Colonic mucosa (tissue), 4 donors: ENCODE measurements around the gene PDIA6. TPM values are rescaled to one million over a fixed set of nuclear protein-coding genes. Genes with fewer than 3 reads are reported as not detected.

Source experiments
- DNase-seq: peaks from one replicate; pipeline ENCODE4 v3.0.0-alpha.2; 2020
- H3K27ac ChIP-seq: fragments of 200-600 bp; one replicate; pipeline ENCODE4 v1.8.0; 2021
- H3K27me3 ChIP-seq: fragments of 200-600 bp; one replicate; pipeline ENCODE4 v1.8.0; 2021
- H3K36me3 ChIP-seq: fragments of 200-600 bp; one replicate; pipeline ENCODE4 v1.8.0; 2021
- H3K4me1 ChIP-seq: fragments of 200-600 bp; one replicate; pipeline ENCODE4 v1.8.0; 2021; ENCODE audit warnings: mild to moderate bottlenecking
- H3K4me3 ChIP-seq: fragments of 200-600 bp; one replicate; pipeline ENCODE4 v1.8.0; 2021
- H3K9ac ChIP-seq, 2 donors: one replicate each; pipeline ENCODE4 v1.7.0; 2013; ENCODE audit warnings: control low read depth in 2 of 2, low read depth in 2 of 2, low read length in 2 of 2
- H3K9me3 ChIP-seq: fragments of 200-600 bp; one replicate; pipeline ENCODE4 v1.8.0; 2021
- intact Hi-C: fragments of 100-400 bp; cut with DNase I; formaldehyde crosslinking; loops from one replicate; pipeline ENCODE4 v1.14.1; 2022
- total RNA-seq, 2 donors: library from RNA; stranded (reverse); fragmentation: NEBNext Ultra II Directional in 1 of 2; extraction: Animal tissue kit (Norgen Biotek cat#: 25700) in 1 of 2; gene quantifications; one replicate each; pipeline ENCODE4 v1.2.1, GENCODE V29; 2021
- TF ChIP-seq, protein P1 (sequence below): fragments of 200-600 bp; IDR thresholded peaks from one replicate; pipeline ENCODE4 v1.8.0; 2022; ENCODE audit warnings: antibody characterized with exemption, mild to moderate bottlenecking
- donor health status: healthy.
- donor health status: DM: no; HTN: no; CAD: no.
- donor health status: DM: no; HTN: no; CAD: no.

Gene PDIA6
- total RNA-seq, 2 donors from 2014 or later, result 180 to 347 TPM

DNA sequence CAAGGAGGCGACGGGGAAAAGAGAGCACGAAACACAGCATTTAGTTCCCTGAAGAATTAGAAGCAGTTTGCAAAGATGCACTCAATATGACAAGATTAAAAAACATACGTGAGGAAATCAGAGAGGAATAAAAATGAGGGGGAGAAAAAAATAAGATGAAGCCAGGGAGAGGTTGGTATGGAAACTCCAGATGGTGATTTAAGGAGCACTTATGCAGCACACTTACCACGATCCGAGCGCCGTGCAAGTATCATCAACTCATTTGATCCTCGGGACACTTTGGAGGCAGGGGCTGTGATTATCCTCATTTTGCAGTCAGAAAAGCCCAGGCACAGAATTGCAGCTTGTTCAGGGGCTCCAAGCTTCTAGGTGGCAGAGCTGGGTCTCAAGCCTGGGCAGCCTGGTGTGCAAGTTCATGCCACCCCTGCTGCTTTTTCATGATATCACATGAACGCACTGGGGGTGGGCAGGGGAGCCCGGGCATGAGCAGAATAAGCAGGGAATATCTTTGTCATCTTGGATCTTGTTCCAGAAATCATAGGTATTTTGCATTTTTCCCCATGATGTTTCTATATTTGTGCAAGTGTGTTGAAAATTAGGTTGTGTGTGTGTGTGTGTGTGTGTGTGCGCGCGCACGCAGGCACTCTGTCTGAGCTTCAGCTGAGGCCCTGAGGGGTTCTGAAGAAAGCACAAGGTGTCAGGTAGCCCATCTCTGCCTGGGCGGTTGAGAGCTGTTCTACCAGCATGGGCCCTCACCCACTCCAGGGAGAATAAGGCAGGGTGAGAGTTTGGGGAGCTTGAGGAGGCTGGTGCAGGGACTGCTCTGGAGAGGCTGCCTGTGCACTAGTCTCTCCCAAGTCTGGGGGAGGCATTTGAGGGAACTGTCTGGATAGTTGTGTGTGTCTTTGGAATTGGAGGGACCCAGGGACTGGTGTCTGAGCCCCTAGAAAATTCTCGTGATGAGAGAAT is 25.0 kb upstream of the PDIA6 start:
- Histone ChIP-seq H3K9ac (no peak overlapping the region), H3K4me3 (no peak overlapping the region), H3K27ac (no peak overlapping the region), H3K27me3 (no peaks in the 10 kb centered on the region), H3K4me1 (no peaks in the 10 kb centered on the region), H3K9me3 (no peaks in the 10 kb centered on the region), H3K36me3 (no peaks in the 10 kb centered on the region)
- DNase-seq, result no peak
- TF ChIP-seq, protein P1, sequence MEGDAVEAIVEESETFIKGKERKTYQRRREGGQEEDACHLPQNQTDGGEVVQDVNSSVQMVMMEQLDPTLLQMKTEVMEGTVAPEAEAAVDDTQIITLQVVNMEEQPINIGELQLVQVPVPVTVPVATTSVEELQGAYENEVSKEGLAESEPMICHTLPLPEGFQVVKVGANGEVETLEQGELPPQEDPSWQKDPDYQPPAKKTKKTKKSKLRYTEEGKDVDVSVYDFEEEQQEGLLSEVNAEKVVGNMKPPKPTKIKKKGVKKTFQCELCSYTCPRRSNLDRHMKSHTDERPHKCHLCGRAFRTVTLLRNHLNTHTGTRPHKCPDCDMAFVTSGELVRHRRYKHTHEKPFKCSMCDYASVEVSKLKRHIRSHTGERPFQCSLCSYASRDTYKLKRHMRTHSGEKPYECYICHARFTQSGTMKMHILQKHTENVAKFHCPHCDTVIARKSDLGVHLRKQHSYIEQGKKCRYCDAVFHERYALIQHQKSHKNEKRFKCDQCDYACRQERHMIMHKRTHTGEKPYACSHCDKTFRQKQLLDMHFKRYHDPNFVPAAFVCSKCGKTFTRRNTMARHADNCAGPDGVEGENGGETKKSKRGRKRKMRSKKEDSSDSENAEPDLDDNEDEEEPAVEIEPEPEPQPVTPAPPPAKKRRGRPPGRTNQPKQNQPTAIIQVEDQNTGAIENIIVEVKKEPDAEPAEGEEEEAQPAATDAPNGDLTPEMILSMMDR, result no peak
- intact Hi-C loops, result no loop called here

GRCh38 chr2:10835052-10835970 is 22.7 kb upstream of the PDIA6 start:
- Histone ChIP-seq H3K4me3 (peak overlapping the region; percentile 10), H3K9me3 (no peaks in the 10 kb centered on the region), H3K27ac (no peak overlapping the region), H3K36me3 (no peaks in the 10 kb centered on the region), H3K9ac (peak overlapping the region in 1 of 2 donors; percentile 12), H3K4me1 (no peaks in the 10 kb centered on the region), H3K27me3 (no peaks in the 10 kb centered on the region)
- peak; percentile 94 for DNase-seq
- intact Hi-C loops, result no loop called here
- TF ChIP-seq, protein P1, result peak; percentile 86

DNA sequence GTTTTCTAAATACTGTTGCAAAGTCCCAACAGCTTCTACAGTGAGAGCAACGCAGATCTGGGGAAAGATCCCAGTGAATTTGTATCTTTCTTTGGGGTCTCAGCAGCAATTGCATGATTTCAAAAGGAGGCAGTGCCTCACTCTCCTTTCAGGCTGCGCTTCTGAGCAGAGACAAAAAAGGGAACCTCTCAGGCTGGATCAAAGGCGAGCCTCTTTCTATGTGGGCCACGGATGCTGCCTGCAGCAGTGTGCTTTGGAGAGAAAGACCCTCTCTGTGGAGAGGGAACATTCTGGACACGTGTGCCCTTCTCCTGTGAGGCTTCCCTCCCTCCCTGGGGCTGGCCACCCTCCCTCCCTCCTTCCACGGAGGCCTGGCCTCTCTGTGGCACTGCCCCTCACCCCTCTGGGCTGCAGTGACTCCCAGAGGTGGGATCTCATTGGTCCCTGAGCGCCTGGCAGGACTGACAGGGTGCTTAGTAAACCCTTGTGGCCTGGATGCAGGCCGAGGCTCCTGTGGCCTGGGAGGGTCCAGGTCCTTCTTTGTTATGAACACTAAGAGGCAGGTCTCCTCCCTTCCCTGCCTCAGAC is 21.6 kb upstream of the PDIA6 start:
- H3K4me1 ChIP-seq, result peaks cover 4% of the 10 kb centered on the region
- no peaks in the 10 kb centered on the region for H3K27me3 ChIP-seq
- no peak overlapping the region for H3K4me3 ChIP-seq
- H3K9ac ChIP-seq, result no peak overlapping the region
- no peak for DNase-seq
- no peak overlapping the region for H3K27ac ChIP-seq
- H3K36me3 ChIP-seq, result no peaks in the 10 kb centered on the region
- intact Hi-C loops, result loop anchor here (5.0 kb wide), 1 partner anchor 78 kb away; the partner anchor contains the start of gene KCNF1
- TF ChIP-seq, protein P1, result no peak
- no peaks in the 10 kb centered on the region for H3K9me3 ChIP-seq

DNA sequence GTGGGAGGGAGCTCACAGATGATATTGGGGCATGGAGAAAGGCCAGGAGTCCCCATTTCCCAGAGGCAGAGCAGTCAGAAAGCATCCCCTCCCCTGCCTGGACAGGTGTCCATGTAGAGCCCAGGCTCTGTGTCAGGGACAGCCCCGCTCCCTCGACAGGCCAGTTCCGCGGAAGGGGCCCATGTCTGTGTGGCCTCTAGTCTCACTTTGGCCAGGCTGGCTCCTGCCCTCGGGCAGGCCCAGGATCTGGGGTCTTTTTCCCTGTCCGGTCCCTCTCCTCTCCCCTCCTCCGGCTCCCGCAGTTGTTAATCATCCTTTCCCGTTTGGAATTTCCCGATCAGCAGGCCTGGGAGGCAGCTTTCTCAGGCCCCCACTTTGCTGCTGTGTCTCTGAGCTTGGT is 20.4 kb upstream of the PDIA6 start:
- no peaks in the 10 kb centered on the region for H3K36me3 ChIP-seq

More for the DNA sequence above, 20.4 kb upstream of the PDIA6 start:
- no peak overlapping the region for H3K27ac ChIP-seq
- DNase-seq, result no peak
- H3K9me3 ChIP-seq, result no peaks in the 10 kb centered on the region
- peaks cover 4% of the 10 kb centered on the region for H3K4me1 ChIP-seq
- no peak overlapping the region for H3K9ac ChIP-seq
- intact Hi-C loops, result loop anchor here (2.0 to 5.0 kb wide), 2 partner anchors 79 to 288 kb away; partner anchors contain the start of gene KCNF1
- no peaks in the 10 kb centered on the region for H3K27me3 ChIP-seq
- no peak overlapping the region for H3K4me3 ChIP-seq
- TF ChIP-seq, protein P1, result no peak
